ENCODE measurements around the gene COG1.

Gene COG1

DNA sequence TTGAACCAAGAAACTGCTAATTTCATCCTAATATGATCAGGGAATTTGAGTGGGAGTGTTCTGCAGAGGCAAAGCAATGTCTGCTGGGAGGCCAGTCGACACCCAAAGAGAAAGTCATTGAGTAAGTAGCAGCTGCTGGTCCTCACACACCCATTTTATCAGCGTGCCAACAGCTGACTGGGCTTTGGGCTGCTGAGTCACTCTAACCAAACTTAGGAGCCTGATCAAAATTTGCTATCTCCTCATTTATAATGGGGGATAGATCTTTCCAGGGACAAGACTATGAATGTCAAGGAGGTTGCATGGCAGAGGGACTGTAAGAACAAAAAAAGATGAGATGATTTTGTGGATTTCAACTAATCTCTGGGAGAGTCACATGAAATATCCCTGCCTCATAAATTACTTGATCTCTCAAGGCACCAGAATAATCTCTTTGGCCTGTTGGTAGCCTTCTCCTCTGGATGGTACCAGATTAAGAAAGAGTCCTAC, 35.9 kb downstream of the COG1 start:
- no peak for DNase-seq (ENCODE audit: low read depth, low spot score)

- DNase-seq (ENCODE audit: low read depth, low spot score) = no peak
Observed at GRCh38 chr17:73230088-73230487, 37.2 kb downstream of the COG1 start.

DNA sequence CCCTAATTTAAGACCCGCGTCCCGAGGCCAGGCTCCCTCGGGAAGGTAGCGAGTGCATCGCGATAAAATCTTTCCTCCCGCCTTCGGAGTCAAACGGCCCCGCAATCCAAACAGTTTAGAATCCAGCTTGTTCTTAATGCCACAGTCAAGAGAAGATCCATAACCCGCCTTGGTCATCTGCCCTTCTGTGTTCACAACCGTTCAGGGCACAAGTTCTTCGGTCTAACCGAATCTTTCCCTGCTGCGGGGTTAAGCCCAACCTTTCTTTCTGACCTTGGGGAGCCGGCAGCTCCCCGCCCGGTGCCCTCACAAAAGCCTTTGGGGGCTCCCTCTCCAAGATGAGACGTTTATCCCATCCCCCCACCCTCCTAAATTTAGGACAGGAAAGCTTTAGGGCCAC, 38.5 kb downstream of the COG1 start:
- no peak for DNase-seq (ENCODE audit: low read depth, low spot score)

- DNase-seq (ENCODE audit: low read depth, low spot score) = peak; percentile 95
Observed at GRCh38 chr17:73231841-73232586, 39.2 kb downstream of the COG1 start.

DNA sequence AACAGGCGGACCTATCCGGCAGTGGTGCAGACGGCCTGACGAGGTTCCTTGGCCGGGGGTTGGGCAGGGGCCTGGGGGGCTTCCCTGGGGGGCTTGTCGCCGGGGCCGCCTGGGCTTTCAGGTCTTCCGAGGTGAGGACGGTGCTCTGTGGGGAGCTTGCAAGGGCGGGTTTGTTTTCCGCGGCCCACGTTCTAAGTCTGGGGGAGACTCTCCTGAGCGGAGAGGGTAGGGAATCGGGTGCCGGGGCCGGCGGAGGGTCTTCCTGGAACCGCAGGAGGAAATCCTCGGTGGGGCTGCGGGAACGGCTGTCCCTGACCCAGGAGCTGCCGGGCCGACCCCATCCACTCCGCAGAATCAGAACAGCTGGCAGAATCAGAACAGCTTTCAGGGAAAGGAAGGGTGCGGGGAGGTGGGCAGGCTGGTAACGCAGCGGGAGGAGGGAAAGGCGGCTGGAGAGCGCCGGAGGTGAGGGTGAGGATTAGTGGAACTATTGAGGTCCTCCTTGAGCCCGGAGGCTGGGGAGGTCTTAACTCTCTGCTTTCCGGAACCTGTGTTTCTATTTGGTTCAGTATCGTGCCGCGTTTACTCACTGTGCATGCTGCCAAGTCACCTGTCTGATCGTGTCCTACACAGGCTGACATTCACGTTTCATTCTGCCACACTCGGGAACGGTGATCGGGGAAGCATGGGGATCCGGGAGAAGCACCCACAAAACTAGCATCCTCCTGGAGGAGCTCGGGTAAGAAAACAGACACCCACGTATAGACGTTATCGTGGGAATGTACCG, 39.9 kb downstream of the COG1 start:
- no peak for DNase-seq (ENCODE audit: low read depth, low spot score)

DNA sequence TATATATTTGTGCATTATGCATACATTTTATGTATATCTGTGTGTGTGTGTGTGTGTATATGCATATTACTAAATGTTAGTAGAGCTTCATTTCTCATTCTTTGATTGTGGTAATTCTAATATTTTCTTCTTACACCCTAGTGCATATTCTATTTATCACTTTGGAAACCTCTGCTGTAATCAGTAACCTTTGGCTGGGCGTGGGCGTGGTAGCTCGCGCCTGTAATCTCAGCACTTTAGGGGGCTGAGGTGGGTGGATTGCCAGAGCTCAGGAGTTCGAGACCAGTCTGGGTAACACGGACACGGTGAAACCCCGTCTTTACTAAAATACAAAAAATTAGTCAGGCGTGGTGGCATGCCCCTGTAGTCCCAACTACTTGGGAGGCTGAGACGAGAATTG, 41.9 kb downstream of the COG1 start:
- DNase-seq (ENCODE audit: low read depth, low spot score) = no peak

DNA sequence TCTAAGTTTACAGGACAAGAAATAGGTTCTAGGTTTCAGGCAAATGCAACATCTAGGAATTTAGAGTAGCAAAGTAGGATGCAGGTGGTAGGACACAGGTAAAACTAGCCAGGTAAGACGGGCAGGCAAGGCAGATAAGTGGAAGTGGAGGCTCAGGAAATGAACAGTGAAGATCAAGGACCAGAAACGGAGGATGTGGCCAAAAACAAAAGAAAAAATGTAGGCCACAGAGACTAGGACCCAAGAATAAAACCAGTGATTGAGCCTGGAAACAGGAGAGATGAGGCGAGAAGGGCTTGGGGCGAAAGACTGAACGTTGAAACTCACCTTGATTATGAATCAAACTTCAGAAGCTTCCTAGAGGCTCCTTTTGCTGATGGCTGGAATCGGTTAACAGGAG, 44.9 kb downstream of the COG1 start:
- no peak for DNase-seq (ENCODE audit: low read depth, low spot score)

- no peak for DNase-seq (ENCODE audit: low read depth, low spot score)
Observed at GRCh38 chr17:73240561-73240960, 47.7 kb downstream of the COG1 start.

DNA sequence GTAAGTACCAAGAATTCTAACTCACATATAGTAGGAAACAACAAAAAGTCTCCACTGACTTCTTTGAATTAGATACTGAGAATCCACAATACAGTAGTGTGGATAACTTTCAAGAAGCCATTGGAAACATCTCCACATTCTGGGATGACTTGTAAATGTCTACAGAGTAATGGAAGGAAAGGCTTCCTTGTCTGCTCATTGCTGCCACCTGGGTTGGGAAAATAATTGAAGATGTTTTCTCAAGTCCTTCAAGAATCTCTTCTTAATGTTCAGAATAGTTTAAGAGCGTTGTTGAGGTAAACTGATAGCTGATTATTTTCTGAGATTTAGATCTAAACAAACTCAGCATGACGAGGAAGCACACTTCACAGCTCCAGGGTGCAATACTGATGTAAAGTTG, 54.9 kb downstream of the COG1 start:
- DNase-seq (ENCODE audit: low read depth, low spot score) = no peak

DNA sequence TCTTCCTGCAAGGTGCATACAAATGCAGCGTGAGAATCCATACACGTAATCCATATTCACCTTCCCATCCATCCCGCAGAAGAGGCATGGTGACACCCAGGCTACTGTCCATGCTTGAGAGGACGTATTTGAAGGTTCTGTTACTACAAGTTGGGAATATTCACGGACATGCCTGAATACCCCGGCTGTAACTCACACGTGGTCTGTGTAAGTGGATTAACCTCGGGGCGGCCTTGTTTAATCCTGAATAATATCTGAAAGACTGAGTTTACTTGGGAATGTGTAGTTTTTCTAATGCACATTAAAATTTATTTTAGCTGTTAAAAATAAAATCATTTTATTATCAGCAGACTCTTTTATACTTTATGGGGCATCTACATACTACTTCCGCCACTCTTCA, 55.7 kb downstream of the COG1 start:
- DNase-seq (ENCODE audit: low read depth, low spot score) = no peak

GRCh38 chr17:73249700-73250099, 56.8 kb downstream of the COG1 start:
- no peak for DNase-seq (ENCODE audit: low read depth, low spot score)

- DNase-seq (ENCODE audit: low read depth, low spot score) = no peak
Observed at GRCh38 chr17:73250851-73251640, 58.2 kb downstream of the COG1 start.

- DNase-seq (ENCODE audit: low read depth, low spot score) = no peak
Observed at GRCh38 chr17:73251871-73252270, 59.0 kb downstream of the COG1 start.

DNA sequence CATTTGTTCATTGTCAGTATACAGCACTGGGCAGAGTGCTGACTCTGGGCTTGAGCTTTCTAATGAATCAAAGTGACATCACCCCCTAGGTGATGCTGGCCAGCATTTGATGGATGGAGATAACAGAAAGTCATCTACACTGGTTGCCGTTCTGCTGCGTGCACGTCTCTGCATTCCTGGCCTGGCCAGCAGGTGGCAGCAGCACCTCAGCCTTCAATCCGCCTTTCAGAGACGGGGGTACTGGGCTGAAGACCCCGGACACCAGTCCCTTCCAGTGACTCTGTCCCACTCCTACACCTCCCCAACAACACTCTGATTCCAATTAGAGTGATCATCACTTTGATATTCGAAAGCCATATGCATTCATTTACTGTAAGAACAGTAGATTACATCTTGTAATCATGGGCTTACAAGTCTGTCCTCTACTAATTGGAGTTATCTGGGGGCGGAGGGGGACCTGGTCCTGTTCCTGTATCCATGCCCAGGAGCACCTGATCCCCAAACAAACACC, 62.9 kb downstream of the COG1 start:
- DNase-seq (ENCODE audit: low read depth, low spot score) = peak; percentile 30

DNA sequence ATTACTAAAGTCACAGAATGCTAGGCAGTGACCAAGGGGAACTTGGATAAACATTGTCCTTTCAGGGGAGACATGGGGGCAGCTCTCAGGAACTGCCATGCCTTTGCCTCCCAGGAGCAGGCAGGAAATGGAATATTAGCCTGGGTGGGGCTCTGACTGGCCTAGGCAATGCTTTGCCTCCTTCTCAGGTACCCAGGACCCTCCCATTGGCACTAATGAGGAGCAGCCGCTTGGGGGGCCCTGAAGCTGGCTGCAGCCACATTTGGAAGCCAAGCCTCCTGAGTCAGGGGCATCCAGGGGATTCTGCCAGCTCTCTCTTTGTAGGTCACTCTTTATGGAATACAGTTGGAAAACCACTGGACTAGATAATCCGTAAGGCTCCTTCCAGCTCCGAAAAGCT, 63.4 kb downstream of the COG1 start:
- no peak for DNase-seq (ENCODE audit: low read depth, low spot score)

DNA sequence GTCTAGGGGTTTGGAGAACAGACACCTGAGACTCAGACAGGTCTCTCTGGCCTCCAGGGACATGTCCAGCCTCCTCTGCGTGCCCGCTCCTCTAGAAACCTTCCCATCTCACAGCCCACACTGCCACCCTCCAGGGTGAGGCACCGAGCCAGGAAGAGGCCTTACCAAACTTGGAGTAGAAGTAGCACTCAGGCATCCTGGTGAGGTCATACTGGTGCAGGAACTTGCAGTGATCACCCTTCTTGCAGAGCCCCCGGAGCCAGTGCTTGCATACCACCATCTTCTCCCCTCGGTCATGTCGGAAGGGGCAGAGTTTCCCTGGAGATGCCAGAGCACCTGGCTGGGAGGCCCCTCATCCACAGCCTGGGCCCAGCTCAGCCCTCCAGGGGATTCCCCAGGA, 64.7 kb downstream of the COG1 start:
- no peak for DNase-seq (ENCODE audit: low read depth, low spot score)
